CD4-positive, alpha-beta T cell treated with Interleukin-10 for 1 hour (primary cell): Measurements from ENCODE around the gene EEF2K.
"Not testable (repeated sequence)": the region's sequence is repeated elsewhere in the genome, so short reads cannot be mapped to it uniquely, and the experiment has no call there.

Experiments used
- DNase-seq: peaks from one replicate; pipeline ENCODE4 v3.0.0-alpha.2; 2020

Gene EEF2K

GRCh38 chr16:22206013-22206841 is at the start of gene EEF2K:
EEF2K (plus strand) TSS chr16:22206278; CDS start chr16:22225730, 19,452 bp downstream.
- DNase-seq: peak; percentile 84

- no peak for DNase-seq
Observed at GRCh38 chr16:22161401-22161800, 44.7 kb upstream of the EEF2K start.

GRCh38 chr16:22161999-22162655 is 44.0 kb upstream of the EEF2K start, which contains the start of gene SDR42E2:
SDR42E2 (plus strand) TSS chr16:22162506; CDS start chr16:22165583, 3,077 bp downstream.
- peak; percentile 50 for DNase-seq

GRCh38 chr16:22162656-22163009 is 43.4 kb upstream of the EEF2K start:
- DNase-seq: no peak

GRCh38 chr16:22163806-22164205 is 42.3 kb upstream of the EEF2K start:
- no peak for DNase-seq

- DNase-seq: no peak
Observed at GRCh38 chr16:22164482-22164881, 41.6 kb upstream of the EEF2K start.

- no peak for DNase-seq
Observed at GRCh38 chr16:22165508-22166285, 40.4 kb upstream of the EEF2K start.

- no peak for DNase-seq
Observed at GRCh38 chr16:22171953-22172352, 34.1 kb upstream of the EEF2K start.

GRCh38 chr16:22172642-22173041 is 33.4 kb upstream of the EEF2K start:
- DNase-seq: not testable (repeated sequence)

GRCh38 chr16:22174642-22175041 is 31.4 kb upstream of the EEF2K start:
- DNase-seq: no peak

GRCh38 chr16:22177968-22178930 is 27.8 kb upstream of the EEF2K start:
- no peak for DNase-seq

GRCh38 chr16:22181426-22181825 is 24.7 kb upstream of the EEF2K start:
- no peak for DNase-seq

GRCh38 chr16:22181843-22182242 is 24.2 kb upstream of the EEF2K start:
- no peak for DNase-seq

GRCh38 chr16:22183335-22183734 is 22.7 kb upstream of the EEF2K start:
- DNase-seq: no peak

- no peak for DNase-seq
Observed at GRCh38 chr16:22183901-22184614, 22.0 kb upstream of the EEF2K start.

- DNase-seq: no peak
Observed at GRCh38 chr16:22184615-22184968, 21.5 kb upstream of the EEF2K start.

GRCh38 chr16:22186517-22186916 is 19.6 kb upstream of the EEF2K start:
- no peak for DNase-seq

GRCh38 chr16:22188267-22188594 is 17.8 kb upstream of the EEF2K start:
- DNase-seq: no peak

- DNase-seq: peak; percentile 84
Observed at GRCh38 chr16:22188595-22189442, 17.3 kb upstream of the EEF2K start.

- no peak for DNase-seq
Observed at GRCh38 chr16:22189473-22190080, 16.5 kb upstream of the EEF2K start.
